CD4-positive, alpha-beta T cell (primary cell): ENCODE results near the gene PRMT7. TPM values are rescaled to one million over a fixed set of nuclear protein-coding genes. Genes with fewer than 3 reads are reported as not detected.

ENCODE experiments used
- ATAC-seq: fragments of 200-7000 bp; cut with Tn5 transposase; one replicate; pipeline ENCODE4 v1.10.0; 2022; ENCODE audit warnings: mild to moderate bottlenecking; ENCODE audit not compliant: poor library complexity
- CTCF ChIA-PET: fragments of 350-600 bp; sonication (Branson Sonifier 250); formaldehyde crosslinking; loops from one replicate; lab custom pipeline; 2021; ENCODE audit warnings: antibody characterized with exemption, inconsistent platforms; lab: Charles Lee
- POLR2A ChIA-PET: fragments of 350-600 bp; sonication (Branson Sonifier 250); formaldehyde crosslinking; loops from one replicate; lab custom pipeline; 2021; ENCODE audit warnings: antibody characterized with exemption, inconsistent platforms; lab: Charles Lee
- DNase-seq, 14 experiments: peaks; one replicate each; pipeline ENCODE4 v3.0.0-alpha.2; 2013 to 2020; ENCODE audit warnings: mixed read lengths in 2 of 14
- H3K27ac ChIP-seq, 2 donors: one replicate each; pipeline versions ENCODE4 v1.5.1 to v1.7.0; 2013; ENCODE audit warnings: low read length in 2 of 2, low read depth in 1 of 2, mild to moderate bottlenecking in 1 of 2
- H3K27me3 ChIP-seq, 2 experiments: 1 replicate in 1 of 2; 2 replicates in 1 of 2; pipeline versions ENCODE4 v1.6.1 to v1.7.0; 2013; ENCODE audit warnings: low read length in 2 of 2, control low read depth in 1 of 2, mild to moderate bottlenecking in 1 of 2, moderate library complexity in 1 of 2; ENCODE audit not compliant: insufficient read depth in 2 of 2, control insufficient read depth in 1 of 2
- H3K36me3 ChIP-seq: one replicate; pipeline ENCODE4 v1.6.1; 2013; ENCODE audit warnings: low read length, control low read depth; ENCODE audit not compliant: insufficient read depth
- H3K4me1 ChIP-seq: one replicate; pipeline ENCODE4 v1.6.1; 2013; ENCODE audit warnings: low read length, control low read depth; ENCODE audit not compliant: insufficient read depth
- H3K4me3 ChIP-seq: one replicate; pipeline ENCODE4 v1.5.1; 2013; ENCODE audit warnings: mild to moderate bottlenecking, low read length, moderate library complexity
- H3K9me3 ChIP-seq, 2 experiments: 1 replicate in 1 of 2; 2 replicates in 1 of 2; pipeline versions ENCODE4 v1.6.1 to v1.7.0; 2013; ENCODE audit warnings: low read length in 2 of 2, mild to moderate bottlenecking in 2 of 2, control low read depth in 1 of 2, moderate library complexity in 1 of 2; ENCODE audit not compliant: control insufficient read depth in 1 of 2, insufficient read depth in 1 of 2
- H3K27ac Mint-ChIP-seq: one replicate; pipeline ENCODE4 v1.8.0; 2020; ENCODE audit warnings: mixed read lengths
- H3K27me3 Mint-ChIP-seq: one replicate; pipeline ENCODE4 v1.8.0; 2021; ENCODE audit warnings: mixed read lengths
- H3K36me3 Mint-ChIP-seq: one replicate; pipeline ENCODE4 v1.8.0; 2021; ENCODE audit warnings: low read depth, mixed read lengths
- H3K4me1 Mint-ChIP-seq: one replicate; pipeline ENCODE4 v1.8.0; 2021; ENCODE audit warnings: low read depth, mixed read lengths
- H3K4me3 Mint-ChIP-seq: one replicate; pipeline ENCODE4 v1.8.0; 2020; ENCODE audit warnings: mild to moderate bottlenecking, mixed read lengths
- H3K9me3 Mint-ChIP-seq: one replicate; pipeline ENCODE4 v1.8.0; 2020; ENCODE audit warnings: mixed read lengths
- CTCF ChIP-seq: fragments of 200-600 bp; IDR thresholded peaks from one replicate; pipeline ENCODE4 v1.8.0; 2022; ENCODE audit warnings: antibody characterized with exemption, mild to moderate bottlenecking
- intact Hi-C, 2 experiments: fragments of 100-400 bp; cut with DNase I in 1 of 2; cut with micrococcal nuclease in 1 of 2; formaldehyde crosslinking; loops; one replicate each; pipeline versions ENCODE4 v1.15.1 to v1.9.0; 2023 to 2025; cut with DNase I, micrococcal nuclease
- total RNA-seq, 174 experiments: library from RNA in 2 of 174; stranded (reverse) in 2 of 174; gene quantifications; one replicate each; pipeline ENCODE4 v1.2.3 and lab custom pipeline; 2021 to 2026

Gene PRMT7
- total RNA-seq, 2 experiments from 2014 or later, result 46.3 to 51.0 TPM

- Histone ChIP-seq H3K9me3 (no peaks in the 10 kb centered on the region), H3K4me3 (no peak overlapping the region), H3K36me3 (peaks cover 32% of the 10 kb centered on the region), H3K4me1 (peaks cover 93% of the 10 kb centered on the region), H3K27me3 (no peaks in the 10 kb centered on the region), H3K27ac (peak overlapping the region; percentile 44 to 60)
- peak in 1 of 14 experiments; percentile 2 for DNase-seq
- peaks cover 77% of the 10 kb centered on the region for H3K4me1 Mint-ChIP-seq
- ChIA-PET POLR2A (interaction anchor here (11.6 to 14.1 kb wide), 2 partner anchors 10 to 19 kb away, joined by 151 to 271 read pairs; partner anchors contain the start of gene SLC7A6), CTCF (interaction anchor here (1.3 to 23.0 kb wide), 2 partner anchors 8 to 19 kb away, joined by 4 to 278 read pairs; partner anchors contain the start of gene SLC7A6)
- H3K4me3 Mint-ChIP-seq, result peak overlapping the region; percentile 87
- no peaks in the 10 kb centered on the region for H3K9me3 Mint-ChIP-seq
- intact Hi-C loops, result no loop called here
- peak overlapping the region; percentile 87 for H3K27ac Mint-ChIP-seq
- TF ChIP-seq CTCF, result no peak
- H3K27me3 Mint-ChIP-seq, result no peaks in the 10 kb centered on the region
- ATAC-seq, result no peak
- peaks cover 67% of the 10 kb centered on the region for H3K36me3 Mint-ChIP-seq
These were observed 28.8 kb upstream of the PRMT7 start for GRCh38 chr16:68282064-68282452.

- intact Hi-C loops, result no loop called here
- CTCF ChIA-PET, result interaction anchor here (0.9 to 23.0 kb wide), 4 partner anchors 14 to 64 kb away, joined by 3 to 278 read pairs (median 11); partner anchors contain the start of gene SLC7A6
- POLR2A ChIA-PET, result interaction anchor here (0.6 to 14.1 kb wide), 8 partner anchors 8 to 1618 kb away, joined by 3 to 271 read pairs (median 6); partner anchors contain the start of genes PRMT7, SLC7A6 and SLC7A6OS
- ATAC-seq (no peak), DNase-seq (no peak)
- peak overlapping the region; percentile 68 for H3K4me3 Mint-ChIP-seq
- H3K4me1 ChIP-seq, result peaks cover 94% of the 10 kb centered on the region
- H3K4me1 Mint-ChIP-seq, result peaks cover 90% of the 10 kb centered on the region
- H3K9me3 Mint-ChIP-seq, result no peaks in the 10 kb centered on the region
- peak overlapping the region; percentile 73 to 80 for H3K27ac ChIP-seq
- H3K36me3 ChIP-seq, result peaks cover 37% of the 10 kb centered on the region
- H3K27me3 ChIP-seq, result no peaks in the 10 kb centered on the region
- no peaks in the 10 kb centered on the region for H3K9me3 ChIP-seq
- TF ChIP-seq CTCF, result no peak
- peak overlapping the region; percentile 20 for H3K4me3 ChIP-seq
- H3K27ac Mint-ChIP-seq, result peak overlapping the region; percentile 87
- H3K36me3 Mint-ChIP-seq, result peaks cover 78% of the 10 kb centered on the region
- no peaks in the 10 kb centered on the region for H3K27me3 Mint-ChIP-seq
These were observed 27.5 kb upstream of the PRMT7 start for GRCh38 chr16:68283346-68283745.

- intact Hi-C loops, result loop anchor here in 1 of 2 experiments (2.0 kb wide), 1 partner anchor 19 kb away; the partner anchor contains the start of gene SLC7A6
- no peaks in the 10 kb centered on the region for H3K27me3 Mint-ChIP-seq
- peak overlapping the region; percentile 87 for H3K27ac Mint-ChIP-seq
- peaks cover 92% of the 10 kb centered on the region for H3K4me1 Mint-ChIP-seq
- Histone ChIP-seq H3K4me3 (peak overlapping the region; percentile 20), H3K27me3 (no peaks in the 10 kb centered on the region), H3K27ac (peak overlapping the region; percentile 73 to 80), H3K9me3 (no peaks in the 10 kb centered on the region), H3K36me3 (peaks cover 39% of the 10 kb centered on the region), H3K4me1 (peaks cover 100% of the 10 kb centered on the region)
- no peak for ATAC-seq
- H3K9me3 Mint-ChIP-seq, result no peaks in the 10 kb centered on the region
- H3K4me3 Mint-ChIP-seq, result peak overlapping the region; percentile 68
- peak in 2 of 14 experiments; percentile 26 to 37 for DNase-seq
- ChIA-PET CTCF (interaction anchor here (0.7 to 23.0 kb wide), 5 partner anchors 13 to 467 kb away, joined by 3 to 278 read pairs (median 3); partner anchors contain the start of gene SLC7A6), POLR2A (interaction anchor here (0.8 to 14.1 kb wide), 6 partner anchors 10 to 179 kb away, joined by 3 to 271 read pairs (median 30); partner anchors contain the start of genes PRMT7, SLC7A6 and SLC7A6OS)
- TF ChIP-seq CTCF, result no peak
- H3K36me3 Mint-ChIP-seq, result peaks cover 80% of the 10 kb centered on the region
These were observed 26.8 kb upstream of the PRMT7 start for GRCh38 chr16:68283801-68284598.
